GM13976 (cell line): ENCODE data around the gene CFAP251.
"Not testable (repeated sequence)": the region's sequence is repeated elsewhere in the genome, so short reads cannot be mapped to it uniquely, and the experiment has no call there.

Experiments
- DNase-seq: peaks from one replicate; pipeline ENCODE4 v3.0.0; 2012; ENCODE audit warnings: low spot score
- CTCF ChIP-seq: IDR thresholded peaks from 2 replicates; pipeline ENCODE4 v1.5.1; 2012; ENCODE audit warnings: borderline replicate concordance, mild to moderate bottlenecking; ENCODE audit not compliant: insufficient read depth; ENCODE audit errors: extremely low read depth, missing control alignments, control extremely low read depth
- in situ Hi-C: fragments of 300-500 bp; cut with MboI; formaldehyde crosslinking; loops from one replicate; pipeline ENCODE4 v1.12.0; 2022; ENCODE audit warnings: low sequenced_read_pairs, mixed read lengths, inconsistent platforms; ENCODE audit not compliant: unreplicated experiment

The CFAP251 gene

GRCh38 chr12:121883315-121883660 is 35.1 kb upstream of the CFAP251 start:
- no peak for TF ChIP-seq CTCF
- no peak for DNase-seq
- in situ Hi-C loops = no loop called here

GRCh38 chr12:121885129-121885528 is 33.3 kb upstream of the CFAP251 start:
- in situ Hi-C loops = not testable (repeated sequence)

GRCh38 chr12:121888083-121888477 is 30.3 kb upstream of the CFAP251 start:
- no peak for DNase-seq
- no peak for TF ChIP-seq CTCF
- in situ Hi-C loops = no loop called here

More at GRCh38 chr12:121885129-121885528, 33.3 kb upstream of the CFAP251 start:
- not testable (repeated sequence) for DNase-seq

- peak; percentile 99 for DNase-seq
- in situ Hi-C loops = no loop called here
- peak; percentile 59 for TF ChIP-seq CTCF
Observed at GRCh38 chr12:121888478-121889273, 29.7 kb upstream of the CFAP251 start, which contains the start of gene PSMD9. Gene PSMD9, plus strand, starts transcription at chr12:121888790. Its CDS starts 67 bp downstream, at chr12:121888857.

GRCh38 chr12:121889274-121889624 is 29.1 kb upstream of the CFAP251 start:
- in situ Hi-C loops = no loop called here
- DNase-seq = no peak
- no peak for TF ChIP-seq CTCF

GRCh38 chr12:121889661-121890060 is 28.7 kb upstream of the CFAP251 start:
- in situ Hi-C loops, DNase-seq: not testable (repeated sequence)

GRCh38 chr12:121892673-121893561 is 25.5 kb upstream of the CFAP251 start:
- no peak for DNase-seq
- in situ Hi-C loops = no loop called here
- no peak for TF ChIP-seq CTCF
